HUES48 (cell line): ENCODE data around the gene PDZD2.

ENCODE experiments used
- H3K27ac ChIP-seq: one replicate; pipeline ENCODE4 v1.7.0; 2013; ENCODE audit warnings: low read depth, low read length, inconsistent platforms
- H3K27me3 ChIP-seq: 2 replicates; pipeline ENCODE4 v1.6.1; 2013; ENCODE audit warnings: mild to moderate bottlenecking, low read length; ENCODE audit not compliant: control insufficient read depth, insufficient read depth
- H3K36me3 ChIP-seq: 2 replicates; pipeline ENCODE4 v1.6.1; 2013; ENCODE audit warnings: low read length; ENCODE audit not compliant: control insufficient read depth, insufficient read depth
- H3K4me1 ChIP-seq: 2 replicates; pipeline ENCODE4 v1.6.1; 2013; ENCODE audit warnings: mild to moderate bottlenecking, low read length; ENCODE audit not compliant: control insufficient read depth, insufficient read depth
- H3K4me3 ChIP-seq: 2 replicates; pipeline ENCODE4 v1.5.1; 2013; ENCODE audit warnings: mild to moderate bottlenecking, low read depth, low read length
- H3K9ac ChIP-seq: 2 replicates; pipeline ENCODE4 v1.6.1; 2013; ENCODE audit warnings: mild to moderate bottlenecking, low read depth, low read length, moderate library complexity
- H3K9me3 ChIP-seq: 2 replicates; pipeline ENCODE4 v1.6.1; 2013; ENCODE audit warnings: low read length; ENCODE audit not compliant: control insufficient read depth, insufficient read depth

Gene PDZD2

DNA sequence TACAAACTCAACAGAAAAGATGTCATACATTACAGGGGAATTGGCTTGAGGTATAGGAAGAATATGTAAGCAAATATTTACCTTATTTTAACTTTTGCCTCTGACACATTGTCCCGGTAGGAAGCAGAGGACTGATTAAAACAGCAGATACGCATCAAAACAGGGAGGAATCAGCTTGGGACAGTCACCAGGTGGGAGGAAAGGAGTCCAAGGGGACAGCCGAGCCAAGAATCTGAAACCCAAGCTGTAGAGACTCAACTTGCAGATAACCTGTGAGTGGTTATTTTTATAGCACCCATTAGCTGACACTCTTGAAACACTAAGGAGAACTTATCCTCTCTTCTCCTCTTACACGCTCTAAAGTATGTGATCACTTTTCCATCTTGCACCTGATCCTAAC, 22.3 kb downstream of the PDZD2 start:
- Histone ChIP-seq H3K4me3 (no peak overlapping the region), H3K4me1 (peaks cover 13% of the 10 kb centered on the region), H3K27me3 (no peaks in the 10 kb centered on the region), H3K27ac (no peak overlapping the region), H3K9ac (no peak overlapping the region), H3K36me3 (no peaks in the 10 kb centered on the region), H3K9me3 (no peaks in the 10 kb centered on the region)

- Histone ChIP-seq H3K4me1 (0 out of 2 replicates have a peak, but pooled peaks cover 3% of the 10 kb centered on the region), H3K27me3 (no peaks in the 10 kb centered on the region), H3K36me3 (no peaks in the 10 kb centered on the region), H3K4me3 (no peak overlapping the region), H3K27ac (no peak overlapping the region), H3K9ac (no peak overlapping the region), H3K9me3 (no peaks in the 10 kb centered on the region)
Measured at GRCh38 chr5:31663519-31663918, 24.6 kb downstream of the PDZD2 start.

GRCh38 chr5:31664566-31664965, 25.6 kb downstream of the PDZD2 start:
- no peak overlapping the region for H3K9ac ChIP-seq
- H3K27me3 ChIP-seq: no peaks in the 10 kb centered on the region
- H3K27ac ChIP-seq: no peak overlapping the region
- H3K4me1 ChIP-seq: 0 out of 2 replicates have a peak, but pooled peaks cover 3% of the 10 kb centered on the region
- no peak overlapping the region for H3K4me3 ChIP-seq
- no peaks in the 10 kb centered on the region for H3K9me3 ChIP-seq
- no peaks in the 10 kb centered on the region for H3K36me3 ChIP-seq

- Histone ChIP-seq H3K36me3 (no peaks in the 10 kb centered on the region), H3K4me1 (peaks cover 24% of the 10 kb centered on the region), H3K9me3 (no peaks in the 10 kb centered on the region), H3K9ac (no peak overlapping the region), H3K4me3 (no peak overlapping the region), H3K27ac (no peak overlapping the region), H3K27me3 (no peaks in the 10 kb centered on the region)
Measured at GRCh38 chr5:31671339-31671741, 32.4 kb downstream of the PDZD2 start.

GRCh38 chr5:31674371-31674951, 35.5 kb downstream of the PDZD2 start:
- Histone ChIP-seq H3K36me3 (no peaks in the 10 kb centered on the region), H3K4me1 (peaks cover 24% of the 10 kb centered on the region), H3K27me3 (no peaks in the 10 kb centered on the region), H3K27ac (no peak overlapping the region), H3K9ac (no peak overlapping the region), H3K4me3 (no peak overlapping the region), H3K9me3 (no peaks in the 10 kb centered on the region)

GRCh38 chr5:31675472-31675871, 36.5 kb downstream of the PDZD2 start:
- Histone ChIP-seq H3K36me3 (no peaks in the 10 kb centered on the region), H3K9ac (no peak overlapping the region), H3K9me3 (no peaks in the 10 kb centered on the region), H3K4me3 (no peak overlapping the region), H3K27me3 (no peaks in the 10 kb centered on the region), H3K4me1 (peaks cover 18% of the 10 kb centered on the region), H3K27ac (no peak overlapping the region)

DNA sequence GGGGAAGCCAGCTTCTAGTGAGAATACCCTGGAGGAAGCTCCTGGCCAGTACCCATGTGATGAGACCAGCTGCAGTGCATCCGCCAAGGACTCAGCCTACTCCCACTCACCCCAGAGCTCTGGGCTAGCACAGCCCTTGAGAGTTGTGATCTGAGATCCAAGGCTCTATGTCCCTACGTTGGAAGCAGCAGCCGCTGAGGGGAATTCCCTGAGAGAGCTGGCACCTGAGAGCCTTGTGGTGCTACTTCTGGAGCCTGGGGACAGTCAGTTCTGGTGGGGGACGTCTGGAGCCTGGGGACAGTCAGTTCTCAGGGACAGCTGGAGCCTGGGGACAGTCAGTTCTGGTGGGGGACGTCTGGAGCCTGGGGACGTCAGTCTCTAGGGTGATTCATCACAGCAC, 39.2 kb downstream of the PDZD2 start:
- H3K9me3 ChIP-seq: no peaks in the 10 kb centered on the region
- H3K36me3 ChIP-seq: no peaks in the 10 kb centered on the region
- H3K9ac ChIP-seq: no peak overlapping the region
- no peaks in the 10 kb centered on the region for H3K27me3 ChIP-seq
- H3K4me1 ChIP-seq: peaks cover 12% of the 10 kb centered on the region
- H3K4me3 ChIP-seq: no peak overlapping the region
- H3K27ac ChIP-seq: no peak overlapping the region

GRCh38 chr5:31680528-31680927, 41.6 kb downstream of the PDZD2 start:
- H3K4me3 ChIP-seq: no peak overlapping the region
- no peaks in the 10 kb centered on the region for H3K9me3 ChIP-seq
- H3K27me3 ChIP-seq: no peaks in the 10 kb centered on the region
- no peak overlapping the region for H3K27ac ChIP-seq
- no peaks in the 10 kb centered on the region for H3K36me3 ChIP-seq
- H3K9ac ChIP-seq: no peak overlapping the region
- peaks cover 26% of the 10 kb centered on the region for H3K4me1 ChIP-seq

- H3K27ac ChIP-seq: no peak overlapping the region
- H3K4me1 ChIP-seq: peaks cover 26% of the 10 kb centered on the region
- H3K9ac ChIP-seq: no peak overlapping the region
- H3K9me3 ChIP-seq: no peaks in the 10 kb centered on the region
- no peak overlapping the region for H3K4me3 ChIP-seq
- no peaks in the 10 kb centered on the region for H3K36me3 ChIP-seq
- no peaks in the 10 kb centered on the region for H3K27me3 ChIP-seq
Measured at GRCh38 chr5:31682025-31682424, 43.1 kb downstream of the PDZD2 start.

DNA sequence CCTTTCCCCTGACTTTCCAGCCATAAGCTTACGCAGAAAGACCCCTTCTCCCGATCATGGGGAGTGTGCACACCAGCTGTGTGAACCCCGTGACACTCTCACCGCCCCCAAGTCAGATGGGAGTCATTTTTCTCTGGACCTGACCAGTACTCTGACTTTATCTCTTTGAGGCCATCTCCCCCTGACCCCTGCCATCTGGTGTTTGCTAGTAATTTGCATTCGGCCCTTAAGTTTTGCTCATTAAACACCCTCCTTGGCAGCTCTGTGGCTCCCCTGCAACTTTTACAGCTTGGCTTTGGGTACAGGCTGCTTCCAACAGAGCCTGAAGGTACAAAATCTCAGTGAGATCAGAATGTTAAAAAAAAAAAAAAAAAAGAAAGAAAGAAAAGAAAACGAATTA, 43.9 kb downstream of the PDZD2 start:
- no peaks in the 10 kb centered on the region for H3K27me3 ChIP-seq
- H3K4me3 ChIP-seq: no peak overlapping the region
- H3K36me3 ChIP-seq: no peaks in the 10 kb centered on the region
- H3K27ac ChIP-seq: no peak overlapping the region
- H3K9me3 ChIP-seq: no peaks in the 10 kb centered on the region
- H3K9ac ChIP-seq: no peak overlapping the region
- peaks cover 27% of the 10 kb centered on the region for H3K4me1 ChIP-seq

DNA sequence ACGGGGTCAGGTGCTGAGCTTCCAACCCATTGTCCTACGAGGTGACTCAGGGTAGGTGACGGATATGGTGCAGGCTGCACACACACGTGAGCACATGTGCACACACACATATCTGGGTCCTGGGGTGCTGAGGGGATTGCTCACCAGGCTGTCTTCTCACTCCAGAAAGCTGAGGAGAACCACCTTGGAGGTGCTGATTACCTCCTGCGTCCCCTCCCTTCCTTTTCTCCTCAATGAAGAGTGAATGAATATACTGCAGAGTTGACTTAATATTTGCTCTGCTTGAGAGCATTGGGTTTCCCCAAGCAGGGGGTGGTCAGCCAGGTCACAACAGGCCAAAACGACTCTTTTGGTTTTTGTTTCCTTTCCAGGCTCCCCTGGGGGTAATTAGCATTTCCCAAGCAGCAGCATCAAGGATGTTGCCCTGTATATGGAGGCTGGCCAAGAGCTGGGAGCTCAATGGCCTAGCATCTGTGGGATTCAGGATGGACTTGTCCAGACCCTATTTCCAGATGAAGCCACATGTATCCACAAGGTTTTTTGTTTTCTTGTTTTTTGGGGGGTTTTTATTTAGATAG, 49.7 kb downstream of the PDZD2 start:
- Histone ChIP-seq H3K27ac (peak overlapping the region; percentile 8), H3K9me3 (no peaks in the 10 kb centered on the region), H3K36me3 (no peaks in the 10 kb centered on the region), H3K4me3 (no peak overlapping the region), H3K9ac (no peak overlapping the region), H3K27me3 (no peaks in the 10 kb centered on the region), H3K4me1 (peaks cover 19% of the 10 kb centered on the region)
